ENCODE data around the gene TEC.

- TF ChIP-seq, protein P1, sequence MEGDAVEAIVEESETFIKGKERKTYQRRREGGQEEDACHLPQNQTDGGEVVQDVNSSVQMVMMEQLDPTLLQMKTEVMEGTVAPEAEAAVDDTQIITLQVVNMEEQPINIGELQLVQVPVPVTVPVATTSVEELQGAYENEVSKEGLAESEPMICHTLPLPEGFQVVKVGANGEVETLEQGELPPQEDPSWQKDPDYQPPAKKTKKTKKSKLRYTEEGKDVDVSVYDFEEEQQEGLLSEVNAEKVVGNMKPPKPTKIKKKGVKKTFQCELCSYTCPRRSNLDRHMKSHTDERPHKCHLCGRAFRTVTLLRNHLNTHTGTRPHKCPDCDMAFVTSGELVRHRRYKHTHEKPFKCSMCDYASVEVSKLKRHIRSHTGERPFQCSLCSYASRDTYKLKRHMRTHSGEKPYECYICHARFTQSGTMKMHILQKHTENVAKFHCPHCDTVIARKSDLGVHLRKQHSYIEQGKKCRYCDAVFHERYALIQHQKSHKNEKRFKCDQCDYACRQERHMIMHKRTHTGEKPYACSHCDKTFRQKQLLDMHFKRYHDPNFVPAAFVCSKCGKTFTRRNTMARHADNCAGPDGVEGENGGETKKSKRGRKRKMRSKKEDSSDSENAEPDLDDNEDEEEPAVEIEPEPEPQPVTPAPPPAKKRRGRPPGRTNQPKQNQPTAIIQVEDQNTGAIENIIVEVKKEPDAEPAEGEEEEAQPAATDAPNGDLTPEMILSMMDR (IDR thresholded peaks at IDR 0.05) = no peak
- no peak for TF ChIP-seq POLR2A (IDR thresholded peaks at IDR 0.05)
Measured at GRCh38 chr4:48296365-48296764, 26.7 kb upstream of the TEC start.

Data from thyroid gland (tissue), 4 donors.